Measurements from ENCODE around the gene CHCHD6.

- no peak for TF ChIP-seq EZH2 (IDR thresholded peaks at IDR 0.05; ENCODE audit: insufficient read depth, poor library complexity, severe bottlenecking)
- no peak for TF ChIP-seq EZH2phosphoT487 (IDR thresholded peaks at IDR 0.05; ENCODE audit: insufficient read depth, low read depth)
These were observed 61.4 kb downstream of the CHCHD6 start for GRCh38 chr3:126765187-126766069.
